Measurements from ENCODE around the gene NPDC1. TPM values are rescaled to one million over a fixed set of nuclear protein-coding genes. Genes with fewer than 3 reads are reported as not detected.
A peak's percentile ranks its signal among the peaks of the same experiment; 100 is the strongest.
"Not testable (repeated sequence)": the region's sequence is repeated elsewhere in the genome, so short reads cannot be mapped to it uniquely, and the experiment has no call there.

Gene NPDC1
- total and polyA plus RNA-seq, 12 donors: 5.1 to 311 (median 43.3) TPM

DNA sequence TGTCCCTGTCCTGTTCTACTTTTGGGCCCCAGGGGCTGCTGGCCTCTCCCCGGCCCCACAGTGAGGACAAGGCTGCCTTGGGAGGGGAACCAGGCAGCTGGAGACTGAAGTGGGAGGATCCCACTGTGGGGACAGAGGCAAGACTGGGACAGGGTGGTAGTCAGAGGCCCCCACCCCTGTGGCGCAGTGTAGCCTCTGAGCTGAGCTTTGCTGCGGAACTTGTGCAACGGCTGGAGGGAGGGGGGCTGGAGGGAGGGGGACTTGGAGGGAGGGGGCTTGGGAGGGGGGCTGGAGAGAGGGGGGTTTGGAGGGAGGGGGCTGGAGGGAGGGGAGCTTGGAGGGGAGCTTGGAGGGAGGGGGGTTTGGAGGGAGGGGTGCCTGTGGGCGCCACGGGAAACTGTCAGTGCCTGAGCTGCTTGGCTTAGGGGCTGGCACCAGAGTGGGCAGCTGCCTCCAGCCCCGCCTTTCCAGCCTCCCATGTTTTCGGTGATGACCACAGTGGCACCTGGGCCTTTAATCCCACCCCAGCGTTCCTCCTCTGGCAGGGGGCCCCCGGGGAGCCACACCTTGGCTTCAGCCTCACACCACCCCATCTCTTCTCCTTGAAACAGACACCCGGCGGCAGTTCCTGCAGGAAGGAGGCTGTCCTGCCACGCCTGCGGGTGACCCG lies 11.8 kb downstream of the NPDC1 start:
- no peak for TF ChIP-seq POLR2A (IDR thresholded peaks at IDR 0.05)
- TF ChIP-seq, protein P1, sequence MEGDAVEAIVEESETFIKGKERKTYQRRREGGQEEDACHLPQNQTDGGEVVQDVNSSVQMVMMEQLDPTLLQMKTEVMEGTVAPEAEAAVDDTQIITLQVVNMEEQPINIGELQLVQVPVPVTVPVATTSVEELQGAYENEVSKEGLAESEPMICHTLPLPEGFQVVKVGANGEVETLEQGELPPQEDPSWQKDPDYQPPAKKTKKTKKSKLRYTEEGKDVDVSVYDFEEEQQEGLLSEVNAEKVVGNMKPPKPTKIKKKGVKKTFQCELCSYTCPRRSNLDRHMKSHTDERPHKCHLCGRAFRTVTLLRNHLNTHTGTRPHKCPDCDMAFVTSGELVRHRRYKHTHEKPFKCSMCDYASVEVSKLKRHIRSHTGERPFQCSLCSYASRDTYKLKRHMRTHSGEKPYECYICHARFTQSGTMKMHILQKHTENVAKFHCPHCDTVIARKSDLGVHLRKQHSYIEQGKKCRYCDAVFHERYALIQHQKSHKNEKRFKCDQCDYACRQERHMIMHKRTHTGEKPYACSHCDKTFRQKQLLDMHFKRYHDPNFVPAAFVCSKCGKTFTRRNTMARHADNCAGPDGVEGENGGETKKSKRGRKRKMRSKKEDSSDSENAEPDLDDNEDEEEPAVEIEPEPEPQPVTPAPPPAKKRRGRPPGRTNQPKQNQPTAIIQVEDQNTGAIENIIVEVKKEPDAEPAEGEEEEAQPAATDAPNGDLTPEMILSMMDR (IDR thresholded peaks at IDR 0.05): no peak
- DNase-seq: peak in 1 of 7 donors; percentile 40
- H3K27ac ChIP-seq: peak overlapping the region in 2 of 5 donors; percentile 34 to 35
- H3K9me3 ChIP-seq (replicated peaks in 1 of 3): no peaks in the 10 kb centered on the region
- no peaks in the 10 kb centered on the region for H3K27me3 ChIP-seq
- 34 to 50% (median 48%) methylated on average over 5 to 15 of the region's 15 CpGs for WGBS, 4 donors
- H3K4me1 ChIP-seq (replicated peaks in 1 of 2): peaks cover under 1 to 19% of the 10 kb centered on the region in 2 donors
- intact Hi-C loops (cut with DNase I): loop anchor here (5.0 kb wide), 2 partner anchors 92 to 247 kb away; partner anchors contain the start of gene FBXW5 (in 1 of the 2)
- peaks cover 0 to 7% of the 10 kb centered on the region in 2 donors for H3K36me3 ChIP-seq (replicated peaks in 1 of 2)
- H3K4me3 ChIP-seq: no peak overlapping the region

- not testable (repeated sequence) for H3K27me3 ChIP-seq; H3K36me3 ChIP-seq (replicated peaks in 1 of 2); H3K9me3 ChIP-seq (replicated peaks in 1 of 3); DNase-seq; H3K27ac ChIP-seq
- H3K4me1 ChIP-seq (replicated peaks in 1 of 2): peaks cover 7 to 26% of the 10 kb centered on the region in 2 donors
- WGBS, 4 donors: 89 to 92% (median 90%) methylated on average over 5 of the region's 5 CpGs
- intact Hi-C loops (cut with DNase I): loop anchor here (5.0 kb wide), 2 partner anchors 91 to 246 kb away; partner anchors contain the start of gene FBXW5 (in 1 of the 2)
- H3K4me3 ChIP-seq: peak overlapping the region in 1 of 4 donors; percentile 29
Measured at GRCh38 chr9:137033481-137033880, 12.5 kb downstream of the NPDC1 start.

DNA sequence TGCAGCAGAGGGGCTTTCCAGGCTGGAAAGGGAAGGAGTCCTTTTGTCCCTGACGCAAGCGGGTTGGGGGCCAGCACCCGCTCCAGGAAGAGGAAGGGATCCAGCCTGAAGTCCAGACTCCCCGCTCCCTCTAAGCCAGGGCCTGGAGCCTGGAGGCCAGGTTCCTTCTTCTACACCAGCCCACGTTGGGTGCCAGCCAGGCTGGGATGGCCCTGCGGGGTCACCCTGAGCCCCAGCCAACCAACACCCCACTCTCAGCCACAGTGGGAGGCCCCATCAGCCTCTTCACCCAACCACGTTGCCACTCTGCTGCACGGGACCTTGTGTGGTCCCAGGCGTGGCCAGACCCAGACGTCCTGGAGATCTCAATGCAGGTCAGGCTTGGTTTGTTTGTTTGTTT lies 13.1 kb downstream of the NPDC1 start:
- Histone ChIP-seq H3K4me1 (replicated peaks in 1 of 2) (peaks cover 9 to 28% of the 10 kb centered on the region in 2 donors), H3K27ac (peak overlapping the region in 1 of 5 donors; percentile 61), H3K9me3 (replicated peaks in 1 of 3) (no peaks in the 10 kb centered on the region), H3K4me3 (peak overlapping the region in 1 of 4 donors; percentile 29), H3K27me3 (no peaks in the 10 kb centered on the region), H3K36me3 (replicated peaks in 1 of 2) (no peaks in the 10 kb centered on the region)
- TF ChIP-seq POLR2A (IDR thresholded peaks at IDR 0.05): no peak
- TF ChIP-seq, protein P1 (IDR thresholded peaks at IDR 0.05): no peak
- WGBS, 4 donors: 74 to 98% (median 76%) methylated on average over 4 to 10 of the region's 10 CpGs
- intact Hi-C loops (cut with DNase I): loop anchor here (5.0 kb wide), 2 partner anchors 91 to 246 kb away; partner anchors contain the start of gene FBXW5 (in 1 of the 2)
- peak in 6 of 7 donors; percentile 44 to 74 (median 58) for DNase-seq

DNA sequence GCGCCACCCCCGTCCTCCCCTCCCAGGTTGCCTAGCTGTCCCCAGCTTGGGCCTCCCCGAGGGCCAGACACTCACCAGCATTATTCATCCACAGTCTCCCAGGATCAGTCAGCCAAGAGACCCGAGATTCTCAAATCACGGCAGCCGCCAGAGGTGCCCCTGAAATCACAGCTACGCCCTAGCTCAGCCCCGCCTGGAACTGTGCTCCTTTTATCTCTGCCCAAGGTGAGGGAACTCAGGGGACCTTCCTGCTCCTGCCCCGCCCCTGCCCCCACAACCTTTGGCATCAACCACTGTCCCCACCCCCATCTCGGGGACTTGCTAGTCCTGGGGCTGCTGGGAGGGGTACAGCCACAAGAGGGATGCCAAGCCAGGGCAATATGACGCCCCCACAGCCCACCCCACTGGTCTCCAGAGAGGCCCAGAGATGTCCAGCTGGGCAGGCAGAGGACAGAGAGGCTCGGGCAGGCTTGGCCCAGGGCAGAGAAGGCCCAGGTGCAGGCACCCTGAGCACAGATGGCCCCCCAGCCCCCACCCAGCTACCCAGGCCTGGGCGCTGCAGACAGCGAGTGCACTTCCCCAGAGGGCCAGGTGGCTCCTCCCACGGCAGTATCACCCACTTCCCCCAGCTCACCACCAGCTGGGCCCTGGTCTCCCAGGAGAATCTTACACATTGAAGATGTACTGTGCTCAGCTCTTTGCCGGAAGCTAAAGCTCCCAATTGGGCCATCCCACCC lies 13.9 kb downstream of the NPDC1 start, which contains the start of gene FUT7:
Gene FUT7 (minus strand): TSS at position 185 of the 737 bp plus-strand sequence. CDS start 97 bp downstream, at position 88.
- Histone ChIP-seq H3K4me1 (replicated peaks in 1 of 2) (peaks cover 9 to 33% of the 10 kb centered on the region in 2 donors), H3K27me3 (no peaks in the 10 kb centered on the region), H3K9me3 (replicated peaks in 1 of 3) (no peaks in the 10 kb centered on the region), H3K36me3 (replicated peaks in 1 of 2) (no peaks in the 10 kb centered on the region), H3K4me3 (no peak within 1 kb of the TSS), H3K27ac (peak within 1 kb of the TSS in 1 of 5 donors; percentile 61)
- 27 to 48% (median 31%) methylated on average over 4 to 16 of the region's 16 CpGs for WGBS, 4 donors
- intact Hi-C loops (cut with DNase I): loop anchor here (5.0 kb wide), 2 partner anchors 90 to 245 kb away; partner anchors contain the start of gene FBXW5 (in 1 of the 2)
- DNase-seq: no peak
- no peak for TF ChIP-seq POLR2A (IDR thresholded peaks at IDR 0.05)
- TF ChIP-seq, protein P1 (IDR thresholded peaks at IDR 0.05): no peak
